Lower leg skin (tissue), 4 donors: ENCODE measurements around the gene CEP170B. TPM values are rescaled to one million over a fixed set of nuclear protein-coding genes. Genes with fewer than 3 reads are reported as not detected.
"Not testable (repeated sequence)": the region's sequence is repeated elsewhere in the genome, so short reads cannot be mapped to it uniquely, and the experiment has no call there.

Experiments used
- DNase-seq, 2 donors: peaks; one replicate each; pipeline ENCODE4 v3.0.0-alpha.2; 2019; ENCODE audit warnings: low spot score in 2 of 2
- H3K4me3 ChIP-seq: fragments of 200-600 bp; sonication (generic); 2 replicates; pipeline ENCODE4 v1.5.1; 2017; ENCODE audit warnings: mild to moderate bottlenecking, low read depth; ENCODE audit not compliant: poor library complexity, severe bottlenecking
- CTCF ChIP-seq, 3 donors: fragments of 450-650 bp; IDR thresholded peaks; one replicate each; pipeline ENCODE4 v1.5.1; 2016; ENCODE audit warnings: antibody characterized with exemption in 3 of 3, mild to moderate bottlenecking in 3 of 3, moderate library complexity in 2 of 3
- POLR2A ChIP-seq, 2 donors: fragments of 450-650 bp; IDR thresholded peaks; one replicate each; pipeline ENCODE4 v1.6.1; 2016 to 2017; ENCODE audit warnings: antibody characterized with exemption in 2 of 2, mild to moderate bottlenecking in 1 of 2, moderate library complexity in 1 of 2
- WGBS, 2 donors: methylation state at CpG; one replicate each; pipeline ENCODE4 v1.1.5; 2018; 5-methylcytosine and 5-hydroxymethylcytosine counted together
- intact Hi-C: fragments of 100-400 bp; cut with DNase I; formaldehyde crosslinking; loops from one replicate; pipeline ENCODE4 v1.15.0; 2023; ENCODE audit warnings: low total_unique reads
- total RNA-seq, 4 donors: library from RNA; depleted of rRNA; stranded (reverse); fragments of >200 nt; gene quantifications; one replicate each; pipeline ENCODE4 v1.1.0, GENCODE V29; 2016

The CEP170B gene
- total RNA-seq, 4 donors from 2014 or later: 41.8 to 80.8 (median 58.5) TPM

- peak overlapping the region; percentile 12 for H3K4me3 ChIP-seq
- intact Hi-C loops: no loop called here
- TF ChIP-seq POLR2A (IDR thresholded peaks at IDR 0.05) (no peak), CTCF (IDR thresholded peaks at IDR 0.05) (no peak)
- peak; percentile 85 to 98 for DNase-seq
- 0 to 1% methylated on average over 22 to 39 of the region's 54 CpGs for WGBS, 2 donors
Measured at GRCh38 chr14:104826189-104826860, 38.7 kb upstream of the CEP170B start.

DNA sequence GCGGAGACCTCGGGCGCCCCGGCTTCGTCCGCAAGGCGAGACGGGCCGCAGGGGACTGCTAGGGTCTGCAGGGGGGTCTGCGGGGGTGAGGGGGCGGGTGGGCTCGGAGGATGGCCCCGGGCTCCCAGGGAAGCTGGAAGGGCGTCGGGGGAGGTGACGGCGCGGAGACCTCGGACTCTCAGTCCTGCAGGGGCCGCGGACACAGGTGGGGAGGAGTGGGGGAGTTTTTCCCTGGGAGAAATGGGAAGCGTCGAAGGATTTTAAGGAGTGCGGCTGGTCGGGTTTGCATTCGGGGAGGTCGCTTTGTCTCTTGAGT lies 38.2 kb upstream of the CEP170B start:
- 2 to 3% methylated on average over 10 to 14 of the region's 27 CpGs for WGBS, 2 donors
- intact Hi-C loops: no loop called here
- TF ChIP-seq CTCF (IDR thresholded peaks at IDR 0.05) (no peak), POLR2A (IDR thresholded peaks at IDR 0.05) (no peak)
- no peak for DNase-seq
- no peak overlapping the region for H3K4me3 ChIP-seq

DNA sequence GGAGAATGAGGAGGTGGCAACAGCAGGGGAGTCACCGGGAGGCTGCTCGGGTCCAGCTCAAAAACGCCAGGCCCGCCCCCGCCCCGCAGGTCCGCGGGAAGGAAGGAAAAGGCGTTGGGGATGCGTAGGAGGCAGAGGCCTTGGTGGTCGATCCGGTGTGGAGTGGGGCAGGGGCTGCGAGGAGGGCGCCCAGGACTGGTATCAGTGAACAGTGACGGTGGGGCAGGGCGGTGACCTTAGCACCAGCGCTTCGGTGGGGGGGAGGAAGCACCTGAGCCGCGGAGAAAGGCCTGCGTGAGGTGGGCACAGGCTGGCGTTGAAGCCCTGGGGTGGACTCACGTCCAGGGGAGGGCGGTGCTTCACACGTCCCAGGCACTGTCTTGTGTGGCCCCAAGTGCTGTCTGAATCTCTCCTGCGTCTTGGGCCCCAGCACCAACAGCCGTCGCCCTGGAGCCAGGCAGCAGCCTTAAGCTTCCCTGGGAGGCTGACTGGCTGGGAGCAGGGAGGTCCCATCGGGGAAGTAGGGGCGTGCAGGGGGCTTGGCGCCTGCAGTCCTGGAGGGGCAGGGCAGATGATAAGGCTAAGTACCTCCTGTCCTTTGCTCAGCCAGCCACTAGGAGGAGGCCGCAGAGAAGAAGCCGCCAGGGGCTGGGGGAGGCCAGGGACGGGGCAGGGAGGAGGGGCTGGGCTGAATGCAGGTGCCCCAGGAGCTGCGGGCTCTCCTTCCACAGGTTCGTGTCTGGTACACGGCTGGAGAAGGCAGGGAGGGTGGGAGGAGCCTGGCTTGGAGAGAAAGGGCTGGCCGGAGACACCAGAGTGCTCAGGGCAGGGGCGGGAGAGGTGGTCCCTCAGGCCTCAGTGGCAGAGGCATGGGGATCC lies 37.7 kb upstream of the CEP170B start:
- TF ChIP-seq CTCF (IDR thresholded peaks at IDR 0.05) (no peak), POLR2A (IDR thresholded peaks at IDR 0.05) (no peak)
- intact Hi-C loops: no loop called here
- DNase-seq: no peak
- WGBS, 2 donors: 8 to 13% methylated on average over 35 to 39 of the region's 39 CpGs
- H3K4me3 ChIP-seq: no peak overlapping the region

DNA sequence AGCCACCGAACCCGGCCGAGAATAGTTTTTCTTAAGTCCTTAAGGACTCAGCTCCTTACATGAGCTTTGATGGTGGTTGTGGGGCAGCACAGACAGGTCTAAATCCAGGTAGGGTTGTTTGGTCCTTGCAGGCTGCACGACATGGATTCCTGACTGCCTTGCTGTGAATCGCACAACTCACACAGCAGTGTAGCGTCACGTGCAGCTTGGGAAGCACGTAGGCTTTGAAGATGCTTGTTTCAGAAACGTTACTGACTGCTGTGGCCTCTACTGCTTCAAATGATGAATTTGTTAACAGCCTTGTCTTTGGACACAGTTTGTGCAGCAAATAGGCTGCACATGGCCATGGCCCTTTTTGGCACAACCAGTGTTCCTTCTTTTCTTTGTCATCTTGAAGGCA lies 34.3 kb upstream of the CEP170B start:
- WGBS, 2 donors: 60 to 77% methylated on average over 9 of the region's 9 CpGs
- no peak for TF ChIP-seq CTCF (IDR thresholded peaks at IDR 0.05)
- no peak for TF ChIP-seq POLR2A (IDR thresholded peaks at IDR 0.05)
- DNase-seq: no peak

DNA sequence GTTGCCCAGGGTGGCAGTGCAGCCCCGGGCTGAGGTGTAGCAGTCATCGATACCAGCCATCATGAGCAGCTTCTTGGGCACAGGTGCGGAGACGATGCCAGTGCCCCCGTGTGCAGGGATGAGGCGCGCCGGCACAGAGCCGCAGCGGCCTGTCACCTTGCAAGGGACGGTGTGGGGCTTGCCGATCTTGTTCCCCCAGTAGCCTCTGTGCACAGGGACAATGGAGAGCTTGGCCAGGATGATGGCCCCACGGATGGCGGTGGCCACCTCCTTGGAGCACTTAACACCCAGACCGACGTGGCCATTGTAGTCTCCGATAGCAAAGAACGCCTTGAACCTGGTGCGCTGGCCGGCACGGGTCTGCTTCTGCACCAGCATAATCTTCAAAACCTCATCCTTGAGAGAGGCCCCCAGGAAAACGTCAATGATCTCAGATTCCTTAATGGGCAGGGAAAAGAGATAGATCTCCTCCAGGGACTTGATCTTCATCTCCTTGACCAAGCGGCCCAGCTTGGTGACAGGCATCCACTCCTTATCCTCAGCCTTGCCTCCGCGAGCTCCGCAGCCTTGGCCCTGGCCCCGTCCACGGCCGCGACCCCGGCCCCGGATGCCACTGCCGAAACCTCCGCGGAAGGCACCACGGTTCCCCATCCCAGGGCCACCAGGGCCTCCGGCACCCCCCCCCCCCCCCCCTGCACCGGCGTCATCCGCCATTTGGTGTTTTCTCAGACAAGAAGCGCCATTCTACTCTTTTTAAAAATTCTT lies 28.7 kb upstream of the CEP170B start:
- 95 to 98% methylated on average over 28 to 30 of the region's 41 CpGs for WGBS, 2 donors
- intact Hi-C loops, H3K4me3 ChIP-seq, DNase-seq: not testable (repeated sequence)

More for the DNA sequence above, 34.3 kb upstream of the CEP170B start:
- intact Hi-C loops: no loop called here
- no peak overlapping the region for H3K4me3 ChIP-seq

DNA sequence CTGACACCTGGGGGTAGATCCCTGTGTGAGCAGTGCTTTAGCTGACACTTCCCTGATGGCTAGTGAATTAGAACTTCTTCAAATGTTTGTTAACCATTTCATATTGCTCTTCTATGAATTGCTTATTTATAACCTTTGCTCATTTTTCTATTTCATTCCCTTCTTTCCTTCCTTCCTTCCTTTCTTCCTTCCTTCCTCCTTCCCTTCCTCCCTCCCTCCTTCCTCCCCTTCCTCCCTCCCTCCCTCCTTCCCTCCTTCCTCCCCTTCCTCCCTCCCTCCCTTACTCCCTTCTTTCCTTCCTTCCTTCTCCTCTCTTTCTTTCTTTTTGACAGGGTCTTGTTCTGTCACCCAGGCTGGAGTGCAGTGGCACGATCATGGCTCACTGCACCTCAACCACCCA lies 23.3 kb upstream of the CEP170B start:
- no peak overlapping the region for H3K4me3 ChIP-seq
- 82 to 95% methylated on average over 1 of the region's 1 CpG for WGBS, 2 donors
- intact Hi-C loops: no loop called here
- TF ChIP-seq POLR2A (IDR thresholded peaks at IDR 0.05): no peak
- no peak for TF ChIP-seq CTCF (IDR thresholded peaks at IDR 0.05)
- no peak for DNase-seq
